ENCODE data around the gene ESPN.
"Not testable (repeated sequence)": the region's sequence is repeated elsewhere in the genome, so short reads cannot be mapped to it uniquely, and the experiment has no call there.

The ESPN gene

DNA sequence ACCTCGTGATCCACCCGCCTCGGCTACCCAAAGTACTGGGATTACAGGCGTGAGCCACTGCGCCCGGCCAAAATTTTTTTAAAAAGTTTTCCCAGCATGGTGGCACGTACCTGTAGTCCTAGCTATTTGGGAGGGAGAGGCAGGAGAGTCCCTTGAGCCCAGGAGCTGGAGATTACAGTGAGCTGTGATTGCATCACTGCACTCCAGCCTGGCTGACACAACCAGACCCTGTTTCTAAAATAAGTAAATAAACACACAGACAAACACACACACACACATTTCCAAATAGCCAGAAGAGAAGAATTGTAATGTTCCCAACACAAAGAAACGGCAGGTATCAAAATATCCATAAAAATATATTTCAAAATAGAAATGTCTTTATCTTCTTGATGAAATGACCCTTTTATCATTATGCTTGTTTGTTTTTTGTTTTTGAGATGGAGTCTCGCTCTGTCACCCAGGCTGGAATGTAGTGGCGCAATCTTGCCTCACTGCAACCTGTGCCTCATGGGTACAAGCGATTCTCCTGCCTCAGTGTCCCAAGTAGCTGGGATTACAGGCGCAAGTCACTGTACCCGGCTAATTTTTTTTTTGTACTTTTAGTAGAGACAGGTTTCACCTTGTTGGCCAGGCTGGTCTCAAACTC lies 14.2 kb upstream of the ESPN start:
- no peak for DNase-seq

DNA sequence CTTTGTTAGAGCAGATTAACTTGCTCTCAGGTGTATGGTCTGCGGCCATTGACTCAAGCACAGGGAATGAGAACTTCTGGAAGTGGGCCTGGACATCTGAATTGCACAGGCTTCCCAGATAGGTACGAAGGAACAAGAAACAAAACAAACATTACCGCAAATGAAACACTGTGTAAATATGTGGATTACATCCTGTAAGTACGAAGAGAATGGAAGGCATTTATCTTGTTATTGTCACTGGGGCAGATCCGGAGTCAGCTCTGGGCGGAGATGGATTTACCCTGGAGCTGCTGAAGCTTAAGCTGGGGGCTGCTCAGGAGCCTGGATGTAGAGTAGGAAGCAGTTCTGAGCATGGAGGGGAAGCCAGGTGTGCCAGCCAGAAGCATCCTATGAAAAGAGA lies 11.7 kb upstream of the ESPN start:
- DNase-seq, result no peak

DNA sequence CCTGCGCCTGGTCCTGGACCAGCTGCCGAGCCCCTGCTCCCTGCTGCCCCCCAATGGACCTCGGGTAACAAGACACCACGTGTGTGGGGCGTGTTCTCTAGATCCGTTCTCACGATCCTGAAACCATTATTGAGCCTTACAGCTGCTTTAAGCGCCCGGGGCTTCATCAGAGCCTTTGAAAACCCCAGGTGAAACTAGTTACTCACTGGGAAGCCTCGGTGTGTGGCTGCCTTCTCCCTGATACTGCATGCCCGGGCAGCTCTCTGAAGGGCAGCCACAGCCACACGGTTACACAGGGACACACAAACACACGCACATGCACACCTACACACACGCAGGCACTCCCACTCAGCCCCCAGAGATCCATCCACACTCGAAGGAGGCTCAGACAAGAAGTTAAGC lies 10.1 kb upstream of the ESPN start:
- DNase-seq, result no peak

DNA sequence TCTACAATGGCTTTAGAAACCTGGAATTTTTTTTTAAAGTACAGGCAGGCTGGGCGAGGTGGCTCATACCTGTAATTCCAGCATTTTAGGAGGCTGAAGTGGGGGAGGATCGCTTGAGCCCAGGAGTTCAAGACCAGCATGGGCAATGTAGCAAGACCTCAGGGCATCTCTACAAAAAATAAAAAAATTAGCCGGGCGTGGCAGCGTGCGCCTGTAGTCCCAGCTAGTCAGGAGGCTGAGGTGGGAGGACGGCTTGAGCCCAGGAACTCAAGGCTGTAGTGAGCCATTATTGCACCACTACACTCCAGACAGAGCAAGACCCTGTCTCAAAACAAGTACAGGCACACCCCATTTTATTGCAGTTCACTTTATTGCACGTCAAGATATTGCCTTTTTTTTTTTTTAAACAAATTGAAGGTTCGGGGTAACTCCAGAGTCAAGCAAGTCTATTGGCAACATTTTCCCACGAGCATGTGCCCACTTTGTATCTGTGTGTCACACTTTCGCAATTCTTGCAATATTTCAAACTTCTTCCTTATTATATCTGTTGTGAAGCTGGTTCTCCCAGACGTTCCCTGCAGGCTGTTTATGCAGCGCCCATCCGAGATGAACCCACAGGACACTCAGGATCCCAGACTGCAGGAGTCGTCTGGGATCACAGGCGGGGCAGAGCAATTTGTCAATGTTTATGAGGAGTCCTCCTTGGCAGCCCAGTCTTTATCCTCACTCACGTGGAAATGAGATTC lies 9.5 kb upstream of the ESPN start:
- no peak for DNase-seq

DNA sequence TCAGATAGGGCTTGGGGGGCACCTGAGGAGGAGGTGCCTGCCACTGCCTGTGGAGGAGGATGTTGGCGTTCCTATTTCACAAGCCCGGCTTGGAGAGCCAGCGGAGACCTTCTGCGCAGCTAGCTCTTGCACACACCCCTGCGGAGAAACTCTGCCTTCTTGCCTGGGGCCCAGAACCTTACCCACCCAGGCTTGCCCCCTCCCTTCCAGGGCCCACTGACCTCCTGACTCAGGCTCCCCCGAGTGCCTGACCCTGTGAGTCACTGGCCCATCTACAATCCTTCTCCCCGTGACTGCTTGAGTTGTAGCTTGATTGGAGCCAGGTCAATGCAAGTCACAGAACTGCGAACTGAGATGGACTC lies 8.3 kb upstream of the ESPN start:
- DNase-seq, result no peak

DNA sequence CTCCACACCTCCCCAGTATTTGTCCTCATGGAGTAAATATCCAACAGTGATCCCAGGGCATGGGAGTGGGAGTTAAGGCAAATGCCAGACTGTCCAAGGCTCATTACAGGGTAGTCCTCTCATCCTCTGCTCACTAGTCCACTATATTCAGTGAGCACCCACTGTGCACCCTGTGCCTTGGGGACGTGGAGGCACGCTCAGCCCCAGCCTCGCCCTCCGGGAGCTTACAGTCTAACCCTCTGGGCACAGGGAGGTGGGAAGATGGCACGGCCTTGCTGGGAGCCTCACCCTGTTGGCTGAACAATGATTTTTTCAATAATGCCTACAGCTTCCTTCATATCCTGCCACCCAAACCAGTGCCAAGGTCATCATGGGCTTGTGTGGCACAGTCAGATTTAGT lies 7.7 kb upstream of the ESPN start:
- DNase-seq, result no peak

DNA sequence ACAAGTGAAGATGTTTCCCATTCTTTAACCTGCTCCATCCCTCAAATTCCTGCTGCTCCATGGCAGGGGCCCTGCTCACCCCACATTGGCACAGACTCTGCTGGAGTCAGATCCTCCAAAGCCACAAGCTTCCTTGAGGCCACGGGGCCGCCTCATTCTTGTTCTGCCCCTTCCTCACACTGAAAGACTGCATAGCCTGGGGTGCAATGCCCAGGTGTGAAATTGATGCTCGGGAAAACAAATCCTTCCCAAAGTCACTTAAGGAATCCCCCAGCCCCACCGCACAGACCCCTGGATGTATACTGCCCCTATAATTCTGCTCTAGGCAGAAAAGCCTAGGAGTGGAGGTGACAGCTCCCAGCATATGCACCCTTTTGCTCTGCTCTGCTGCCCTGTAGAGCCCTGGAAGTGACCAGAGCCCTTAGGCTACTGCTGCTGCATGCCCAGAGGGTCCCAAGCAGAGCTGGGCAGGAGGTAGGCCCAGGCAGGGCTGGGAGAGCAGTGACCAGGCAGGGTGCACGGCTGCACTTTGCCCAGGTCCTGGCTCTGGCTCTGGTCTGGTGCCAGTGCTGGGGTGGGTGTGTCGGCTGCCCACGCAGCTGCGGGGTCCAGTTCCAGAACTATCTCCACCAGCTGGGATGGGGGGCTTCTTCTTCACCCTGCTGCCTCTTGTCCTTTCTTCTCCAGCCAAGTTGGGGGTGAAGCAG lies 6.5 kb upstream of the ESPN start:
- DNase-seq, result no peak

DNA sequence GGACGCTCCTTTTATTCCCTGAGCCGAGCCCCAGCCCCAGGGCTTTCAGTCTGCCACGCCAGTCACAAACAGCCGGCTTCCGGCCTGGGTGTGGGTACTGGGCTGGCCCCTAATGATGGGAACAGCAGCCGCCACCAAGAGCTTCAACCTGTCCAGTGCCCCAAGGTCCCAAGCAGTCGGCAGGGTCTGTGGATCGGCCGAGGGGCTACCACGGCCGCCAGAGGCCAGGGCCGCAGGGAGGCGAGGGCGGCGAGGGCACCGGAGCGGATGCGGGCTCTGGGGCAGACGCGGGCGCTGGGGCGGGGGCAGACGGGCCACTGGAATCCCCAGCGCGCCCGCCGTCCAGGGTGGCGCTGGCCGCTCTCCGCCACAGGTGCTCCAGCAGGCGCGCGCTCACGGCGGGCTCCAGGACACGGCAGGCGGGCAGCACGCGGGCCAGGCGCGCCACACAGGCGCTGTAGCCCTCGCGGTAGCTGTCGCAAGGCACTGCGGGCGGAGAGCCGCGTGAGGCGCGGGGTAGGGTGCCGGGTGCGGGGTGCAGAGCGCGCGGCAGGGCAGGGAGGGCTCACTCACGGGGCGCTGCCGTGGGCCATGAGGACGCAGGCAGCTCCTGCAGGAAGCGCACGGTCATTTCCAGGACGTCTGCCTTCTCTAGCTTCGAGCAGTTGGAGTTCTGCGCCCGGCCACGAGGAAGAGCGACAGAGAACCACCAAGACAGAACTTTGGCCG lies 5.7 kb upstream of the ESPN start:
- DNase-seq, result no peak

DNA sequence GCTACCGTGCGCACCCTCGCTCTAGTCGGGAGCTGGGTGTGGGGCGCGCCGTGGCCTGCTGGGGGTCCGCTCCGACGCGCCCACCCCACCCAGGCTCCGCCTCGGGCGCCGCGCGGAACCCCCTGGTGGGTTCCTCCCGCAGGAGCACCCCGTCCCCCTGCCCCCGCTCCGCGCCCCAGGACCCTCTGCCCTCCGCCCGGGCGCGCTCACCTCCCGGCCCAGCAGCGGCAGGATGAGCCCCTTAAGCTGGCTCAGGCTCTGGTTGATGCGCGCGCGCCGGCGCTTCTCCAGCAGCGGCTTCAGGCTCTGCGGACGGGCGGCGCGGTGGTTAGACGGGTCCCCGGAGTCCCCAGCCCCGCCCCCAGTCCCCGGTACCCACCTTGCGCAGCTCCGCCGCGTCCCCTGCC lies 5.2 kb upstream of the ESPN start:
- no peak for DNase-seq

DNA sequence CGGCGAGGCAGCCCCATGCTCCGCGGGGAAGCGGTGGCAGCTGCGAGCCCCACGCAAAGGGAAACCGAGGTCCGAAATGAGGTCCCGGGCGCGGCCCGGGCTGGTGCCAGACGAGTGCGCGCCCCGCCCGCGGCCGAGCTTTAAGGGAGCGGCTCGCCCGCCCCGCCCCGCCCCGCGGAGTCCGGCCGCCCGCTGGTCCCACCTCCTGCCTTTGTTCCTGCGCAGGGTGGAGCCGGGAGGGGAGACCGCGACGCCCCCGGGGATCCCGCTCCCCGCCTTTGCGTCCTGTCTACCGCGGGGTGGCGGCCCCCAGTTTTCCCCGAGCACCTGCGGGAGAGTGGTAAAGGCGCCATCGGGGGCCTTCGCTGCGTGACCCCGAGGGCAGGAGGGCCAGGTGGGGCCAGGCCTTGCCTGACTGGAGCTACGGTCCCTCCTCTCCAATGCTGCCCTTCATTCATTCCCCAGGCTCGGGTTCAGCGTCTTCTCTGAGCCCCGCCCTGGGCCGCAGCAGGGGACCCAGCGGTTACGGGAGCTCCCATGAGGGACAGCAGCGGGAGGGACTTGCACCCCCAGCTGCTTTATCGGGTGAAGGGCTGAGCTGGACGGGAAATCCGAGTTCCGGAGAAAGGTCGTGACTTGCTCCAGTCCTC lies 4.6 kb upstream of the ESPN start, which contains the start of gene HES2:
Gene HES2 (minus strand): TSS at position 116 of the 650 bp plus-strand sequence. CDS start 99 bp downstream, at position 17.
- DNase-seq, result no peak

DNA sequence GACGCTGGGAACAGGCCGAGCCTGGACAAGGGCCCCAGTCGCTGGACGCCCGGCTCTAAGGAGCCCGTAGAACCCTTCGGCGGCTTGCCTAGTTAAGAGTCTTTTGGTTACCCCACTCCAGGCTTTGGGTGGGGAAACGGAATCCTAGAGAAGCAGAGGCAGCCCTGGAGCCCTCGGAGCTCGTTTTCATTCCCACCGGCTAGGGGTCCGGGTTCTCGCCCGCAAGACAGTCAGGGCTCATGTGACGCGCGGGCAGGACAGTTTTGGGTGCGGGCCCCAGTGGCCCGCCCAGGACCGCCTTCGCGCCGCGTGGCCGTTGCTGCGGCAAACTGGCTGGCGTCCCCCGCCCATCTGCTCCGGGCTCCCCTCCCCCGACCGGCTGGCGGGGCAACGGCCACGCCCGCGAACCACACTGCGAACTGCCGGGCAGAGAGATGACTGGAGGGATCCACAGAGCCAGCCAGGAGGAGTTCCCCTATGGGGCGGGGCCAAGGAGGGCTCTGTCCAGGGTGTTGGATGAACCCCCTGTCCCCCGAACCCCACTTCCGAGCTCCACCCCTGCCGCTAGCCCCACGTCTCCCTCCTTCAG lies 4.0 kb upstream of the ESPN start:
- no peak for DNase-seq

DNA sequence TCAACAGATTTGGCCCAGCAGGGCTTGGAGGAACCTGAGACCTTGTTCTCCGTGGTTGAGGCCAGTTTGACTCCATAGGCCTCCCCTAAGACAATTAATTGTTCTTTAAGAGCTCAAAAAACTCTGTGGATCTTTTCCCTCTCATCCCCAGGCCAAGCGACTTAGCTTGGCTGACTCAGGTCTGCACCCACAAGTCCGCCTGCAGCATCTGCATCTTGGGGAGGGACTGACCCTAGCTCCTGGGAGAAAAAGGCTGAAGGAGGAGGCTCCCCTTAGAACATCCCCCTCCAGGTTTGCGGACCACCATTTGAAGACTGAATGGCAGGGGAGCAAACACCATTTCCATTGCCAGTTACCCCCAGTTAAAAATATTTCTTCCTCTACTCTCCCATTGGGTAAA lies 3.3 kb upstream of the ESPN start:
- DNase-seq, result no peak

DNA sequence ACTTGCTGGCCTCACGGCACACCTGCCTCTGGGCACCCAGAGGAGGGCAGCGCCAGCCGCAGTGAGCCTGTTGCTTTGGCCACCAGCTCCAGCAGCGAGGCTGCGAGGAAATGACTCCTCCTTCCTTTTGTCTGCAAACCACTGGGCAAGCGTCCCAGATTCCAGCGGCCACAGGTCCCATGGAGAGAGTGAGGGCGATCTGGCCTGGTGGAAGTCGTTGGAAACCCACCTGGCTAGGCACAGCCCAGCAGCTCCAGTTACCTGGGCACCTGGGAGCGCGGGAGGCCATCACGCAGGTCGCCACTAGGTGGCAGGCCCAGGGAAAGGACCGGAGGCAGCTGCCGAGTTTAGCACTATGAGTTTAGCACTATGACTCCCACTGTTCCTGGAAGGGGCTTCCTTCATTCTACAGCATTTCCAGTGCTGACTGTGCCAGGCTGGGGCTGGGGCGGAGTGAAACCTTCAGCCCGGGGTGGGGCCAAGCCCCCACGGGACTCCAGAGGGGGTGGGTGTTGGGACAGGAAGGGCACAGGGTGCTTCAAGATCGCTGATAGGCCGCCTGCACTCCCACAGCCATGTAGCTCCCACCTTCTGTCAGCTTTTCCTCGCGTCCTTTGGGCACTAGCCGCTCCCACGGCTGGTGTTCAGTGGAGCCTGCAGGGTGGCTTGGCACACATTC lies 1.1 kb upstream of the ESPN start:
- no peak for DNase-seq

DNA sequence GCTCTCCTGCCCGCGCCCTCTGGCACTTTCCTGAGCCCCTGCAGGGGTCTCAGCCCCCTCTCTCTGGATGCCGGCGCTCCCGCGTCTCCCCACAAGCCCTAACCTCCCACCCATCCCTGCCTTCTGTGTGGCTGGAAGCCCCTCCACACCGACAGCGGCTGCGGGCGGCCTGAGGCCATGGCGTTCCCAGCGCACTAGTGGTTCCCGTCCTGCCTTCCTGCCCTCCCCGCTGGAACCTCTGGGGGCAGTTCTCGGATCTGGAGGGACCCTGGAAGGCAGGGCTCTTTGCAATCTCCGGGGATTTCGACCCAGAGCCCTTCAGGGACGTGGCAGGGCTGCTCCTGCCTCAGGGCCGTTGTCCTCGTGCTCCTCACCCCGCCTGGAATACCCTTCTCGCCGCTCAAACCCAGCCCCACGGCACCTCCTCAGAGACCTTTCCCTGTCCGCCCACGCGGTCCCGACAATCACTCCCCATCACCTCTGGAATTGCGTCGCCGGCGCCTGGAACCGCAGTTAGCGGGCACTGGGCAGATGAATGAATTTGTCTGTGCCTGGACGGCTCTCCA lies 493 bp upstream of the ESPN start:
- DNase-seq, result no peak

DNA sequence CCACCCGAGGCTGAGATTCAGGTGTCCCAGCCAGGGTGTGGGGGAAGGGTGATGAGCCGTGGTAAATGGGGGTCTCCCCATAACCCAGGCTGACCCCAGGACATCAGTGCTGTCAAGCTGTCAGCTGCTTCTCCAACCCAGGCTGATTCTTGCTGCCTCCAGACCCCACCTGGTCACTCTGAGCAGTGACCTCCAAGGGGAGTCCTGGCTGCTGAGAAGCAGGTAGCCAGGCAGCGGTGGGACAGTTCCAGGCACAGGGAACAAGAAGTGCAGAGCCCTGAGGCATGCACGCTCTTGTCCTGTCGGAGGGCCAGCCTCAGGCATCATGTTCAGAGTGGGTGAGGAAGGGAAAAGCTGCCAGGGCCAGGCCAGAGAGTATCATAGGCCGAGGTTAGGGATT lies 1.1 kb downstream of the ESPN start:
- DNase-seq, result no peak

DNA sequence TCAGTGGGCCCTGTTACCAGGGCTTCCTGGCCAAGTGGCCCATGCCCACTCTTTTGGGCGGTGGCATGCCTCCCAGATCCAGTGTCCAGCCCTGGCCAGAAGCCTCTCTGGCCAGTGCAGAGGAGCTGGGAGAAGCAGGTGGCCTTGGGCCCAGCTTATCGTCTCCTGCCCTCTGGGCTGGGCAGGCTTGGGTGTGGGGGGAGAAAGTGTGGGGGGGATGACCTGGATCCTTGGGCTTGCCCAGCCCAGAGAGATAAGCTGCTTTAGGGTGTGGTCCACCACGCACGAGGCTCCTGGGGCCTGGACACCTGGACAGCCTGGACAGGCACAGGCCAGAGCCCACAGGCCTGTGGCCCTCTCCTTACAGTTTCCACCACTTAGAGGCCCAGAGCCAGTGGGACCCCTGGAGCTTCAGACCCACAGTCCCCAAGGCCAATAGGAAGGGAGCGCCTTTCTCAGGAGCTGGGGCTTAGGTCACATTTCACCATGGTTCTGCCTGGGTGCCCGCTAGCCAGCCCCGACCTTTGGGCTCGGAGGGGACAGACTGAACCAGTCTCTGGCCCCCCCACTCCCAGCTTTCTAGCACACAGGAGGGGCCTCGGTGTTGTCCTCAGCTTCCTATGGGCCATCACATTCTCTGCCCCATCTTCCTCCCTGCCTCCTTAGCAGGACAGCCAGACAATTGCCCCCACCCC lies 1.8 kb downstream of the ESPN start:
- no peak for DNase-seq

DNA sequence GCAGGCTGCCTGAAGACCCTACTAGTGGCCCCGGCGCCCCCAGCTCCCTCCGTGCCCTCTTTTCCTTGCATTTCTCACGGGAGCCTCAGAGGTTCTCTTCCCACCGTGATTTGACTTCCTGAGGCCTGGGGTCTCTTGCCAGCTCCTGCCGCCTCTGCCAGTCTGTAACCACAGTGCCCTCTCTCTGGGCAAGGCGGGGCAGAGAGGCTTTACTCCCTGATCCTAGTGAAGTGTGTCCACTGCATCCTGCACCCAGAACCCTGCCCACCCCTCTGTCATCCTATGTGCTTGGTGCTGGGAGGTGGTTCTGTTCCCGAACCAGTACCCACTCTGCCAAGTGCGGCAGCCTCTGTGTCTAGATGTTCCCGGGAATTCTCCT lies 2.4 kb downstream of the ESPN start:
- DNase-seq, result no peak

DNA sequence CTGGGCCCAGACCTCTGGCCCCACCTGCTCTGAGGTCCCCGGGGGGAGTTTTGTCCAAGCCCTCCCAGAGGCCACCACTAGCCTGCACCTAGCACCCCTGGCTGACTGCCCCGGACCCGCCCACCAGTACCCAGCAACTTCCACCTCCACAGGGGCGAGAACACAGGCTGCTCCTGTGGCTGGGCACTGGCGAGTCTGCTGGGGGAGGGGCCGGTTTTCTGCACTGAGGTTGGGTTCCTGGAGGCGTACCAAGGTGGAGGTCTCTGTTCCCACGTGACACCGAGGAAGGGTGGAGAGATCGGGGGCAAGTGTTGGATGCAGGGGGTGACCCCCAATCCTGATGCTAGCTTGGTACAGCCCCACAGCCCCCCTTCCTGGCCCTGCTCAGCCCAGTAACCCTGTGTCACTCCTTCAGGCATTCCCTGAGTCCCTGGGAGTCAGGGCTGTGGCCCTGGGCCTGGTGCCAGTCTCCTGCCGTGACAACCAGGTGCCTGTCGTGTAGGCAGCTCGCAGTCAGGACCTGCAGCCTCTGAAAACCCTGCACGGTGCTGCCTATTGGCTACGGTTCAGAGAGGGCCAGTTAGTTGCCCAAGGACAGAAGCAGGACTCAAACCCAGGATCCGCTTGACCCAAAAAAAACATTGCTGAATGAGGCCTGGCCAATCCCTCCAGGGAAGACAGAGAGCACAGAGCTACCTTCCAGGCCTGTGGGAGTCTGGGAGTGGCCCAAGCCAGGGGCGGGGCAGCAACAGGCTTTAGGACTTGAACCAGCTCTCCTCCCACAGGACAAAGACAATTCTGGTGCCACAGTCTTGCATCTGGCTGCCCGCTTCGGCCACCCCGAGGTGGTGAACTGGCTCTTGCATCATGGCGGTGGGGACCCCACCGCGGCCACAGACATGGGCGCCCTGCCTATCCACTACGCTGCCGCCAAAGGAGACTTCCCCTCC lies 3.1 kb downstream of the ESPN start:
- no peak for DNase-seq

DNA sequence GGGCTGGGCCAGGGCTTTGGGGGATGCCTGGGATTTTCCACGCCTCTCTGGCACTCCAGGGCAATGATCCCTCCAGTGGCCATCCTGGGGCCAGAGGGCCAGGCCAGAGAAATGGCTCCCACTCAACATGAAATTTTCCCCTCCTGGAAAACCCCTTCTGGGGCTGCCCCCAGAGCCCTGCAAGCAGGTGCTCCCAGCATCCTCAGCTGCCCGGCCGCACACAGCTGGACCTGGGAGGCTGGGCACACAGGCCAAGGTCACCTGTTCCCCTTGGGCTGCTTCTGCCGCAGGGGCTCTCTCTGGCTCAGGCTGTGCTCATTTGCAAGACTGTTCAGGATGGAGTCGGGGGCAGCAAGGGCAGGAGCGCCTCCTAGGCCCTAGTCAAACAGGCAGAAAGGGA lies 3.9 kb downstream of the ESPN start:
- DNase-seq, result not testable (repeated sequence)

Measured in NCI-H1436 treated with DMSO at 0.1 percent for 48 hours (cell line).